HG03196 (cell line): ENCODE results near the gene ATF4.
"Not testable (repeated sequence)": the region's sequence is repeated elsewhere in the genome, so short reads cannot be mapped to it uniquely, and the experiment has no call there.

Experiments
- ATAC-seq: cut with Tn5 transposase; IDR thresholded peaks from one replicate; pipeline ENCODE4 v1.9.1; 2021; ENCODE audit not compliant: unreplicated experiment

The ATF4 gene

GRCh38 chr22:39510529-39511149, 9.7 kb upstream of the ATF4 start:
- no peak for ATAC-seq

DNA sequence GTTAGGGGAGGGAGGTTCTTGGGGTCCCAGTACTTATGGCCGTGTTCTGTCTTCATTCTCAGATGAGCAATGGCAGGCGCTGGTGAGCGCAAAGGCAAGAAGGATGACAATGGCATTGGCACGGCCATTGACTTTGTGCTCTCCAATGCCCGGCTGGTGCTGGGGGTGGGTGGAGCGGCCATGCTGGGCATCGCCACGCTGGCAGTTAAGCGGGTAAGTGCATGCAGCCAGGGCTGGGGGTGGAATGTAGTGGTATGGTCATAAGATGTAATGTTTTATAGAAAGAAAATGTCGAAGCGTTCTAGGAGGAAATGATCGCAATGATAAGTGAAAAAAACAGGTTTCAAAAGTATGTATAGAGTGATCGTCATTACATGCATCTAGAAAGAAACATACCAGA, 9.1 kb upstream of the ATF4 start:
- no peak for ATAC-seq

GRCh38 chr22:39512026-39512425, 8.3 kb upstream of the ATF4 start:
- ATAC-seq = no peak

DNA sequence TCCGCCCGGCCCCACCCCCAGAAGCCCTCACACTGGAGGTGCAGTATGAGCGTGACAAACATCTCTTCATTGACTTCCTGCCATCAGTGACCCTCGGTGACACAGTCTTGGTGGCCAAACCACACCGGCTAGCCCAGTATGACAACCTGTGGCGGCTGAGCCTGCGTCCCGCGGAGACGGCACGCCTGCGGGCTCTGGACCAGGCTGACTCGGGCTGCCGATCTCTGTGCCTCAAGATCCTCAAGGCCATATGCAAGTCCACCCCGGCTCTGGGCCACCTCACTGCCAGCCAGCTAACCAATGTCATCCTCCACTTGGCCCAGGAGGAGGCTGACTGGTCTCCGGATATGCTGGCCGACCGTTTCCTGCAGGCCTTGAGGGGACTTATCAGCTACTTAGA, 6.6 kb upstream of the ATF4 start:
- ATAC-seq = no peak

DNA sequence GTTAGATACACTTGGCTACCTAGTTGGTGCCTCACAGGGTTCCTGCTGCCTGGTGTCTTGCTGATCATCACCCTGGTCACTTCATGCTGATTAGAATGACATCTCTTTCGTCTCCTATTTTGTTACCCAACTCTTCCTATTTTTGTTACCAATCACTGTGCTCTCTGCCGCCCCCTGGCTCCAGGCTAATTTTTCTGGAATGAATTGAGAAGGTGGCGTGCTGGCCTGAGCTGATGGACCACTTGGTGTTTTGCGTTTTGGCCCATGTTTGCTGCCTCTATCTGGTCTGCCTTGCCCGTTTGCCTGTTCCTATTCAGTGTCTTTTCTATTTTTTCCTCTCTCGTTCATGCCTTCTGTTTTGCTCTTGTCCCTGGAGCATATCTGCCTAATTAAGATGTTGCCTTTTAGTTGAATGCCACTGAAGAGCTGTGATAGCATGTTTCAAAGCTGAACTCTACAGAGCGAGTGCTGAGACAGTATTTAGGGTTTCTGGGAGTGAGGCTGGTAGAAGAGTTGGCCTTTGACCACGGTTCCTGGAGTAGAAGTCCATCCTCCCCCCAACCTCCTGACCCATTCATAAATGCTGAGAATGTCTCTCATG, 5.9 kb upstream of the ATF4 start:
- ATAC-seq = no peak

DNA sequence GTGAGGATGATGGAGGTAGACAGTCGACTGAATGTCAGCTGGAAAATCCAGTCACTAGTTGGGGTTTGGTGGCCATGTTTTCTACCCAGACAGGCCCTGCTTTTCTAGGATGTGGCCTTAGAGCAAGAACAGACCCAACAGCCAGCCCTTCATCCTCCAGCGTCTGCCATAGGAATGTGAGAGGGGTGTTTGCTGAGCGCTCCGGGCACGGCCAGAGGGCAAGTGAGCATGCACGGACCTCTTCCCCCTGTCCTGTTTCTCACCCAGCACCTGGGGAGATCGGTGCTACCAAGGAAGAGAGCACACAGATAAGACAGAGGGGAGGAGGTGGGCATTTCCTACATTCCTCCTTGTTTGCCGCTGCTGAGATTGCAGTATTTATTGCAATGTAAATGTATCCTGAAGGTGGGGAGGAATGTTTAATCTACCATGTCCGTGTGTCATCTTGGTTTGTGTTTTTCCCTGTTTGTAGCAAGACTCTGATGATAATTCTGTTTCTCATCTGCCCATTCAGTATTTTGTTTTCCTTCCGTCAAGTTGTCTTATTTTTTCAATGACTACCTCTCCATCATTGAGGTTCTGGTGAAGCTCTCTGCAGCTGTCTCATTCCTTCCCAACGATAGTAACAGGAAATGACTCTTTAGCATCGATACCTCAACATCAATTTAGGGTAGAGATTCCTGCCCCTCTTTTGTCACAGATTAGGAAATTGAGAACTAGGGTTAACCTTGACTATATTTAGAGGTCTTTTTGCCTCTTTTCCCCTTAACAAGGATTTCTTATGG, 4.9 kb upstream of the ATF4 start:
- no peak for ATAC-seq

- ATAC-seq = no peak
Observed at GRCh38 chr22:39517470-39517869, 2.9 kb upstream of the ATF4 start.

- ATAC-seq = no peak
Observed at GRCh38 chr22:39518144-39518786, 2.1 kb upstream of the ATF4 start.

DNA sequence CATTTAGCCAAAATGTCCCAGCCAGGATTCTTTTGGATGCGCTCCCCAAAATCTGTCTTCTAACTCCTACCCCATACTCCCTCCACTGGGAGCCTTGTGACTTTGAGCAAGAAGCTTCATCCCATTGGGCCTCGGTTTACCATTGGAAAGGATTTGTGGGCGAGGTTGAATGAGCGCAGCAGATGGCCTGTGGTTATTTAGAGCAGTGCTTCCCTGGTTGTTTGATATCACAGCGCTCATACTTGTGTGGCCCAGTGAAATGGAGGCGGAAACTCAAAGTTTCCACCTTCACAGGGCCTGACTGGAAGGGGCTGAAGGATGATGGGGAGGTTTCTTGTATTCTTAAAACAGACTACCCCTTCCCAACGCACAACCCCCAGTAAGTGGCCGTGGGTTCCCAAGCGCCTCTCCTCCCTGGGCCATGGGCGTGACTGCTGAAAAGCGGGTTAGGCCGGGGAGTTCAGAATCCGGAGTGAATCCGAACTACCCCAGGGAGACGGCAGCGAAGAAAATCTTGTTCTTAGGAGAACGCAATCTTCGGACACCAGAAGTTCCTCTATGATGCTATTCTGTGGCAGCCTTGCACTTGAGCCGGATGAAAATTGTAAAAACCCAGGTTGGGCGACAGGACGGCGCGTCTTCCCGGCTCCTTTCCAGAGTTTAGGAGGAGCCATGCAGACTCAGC, 1.2 kb upstream of the ATF4 start:
- ATAC-seq = no peak

DNA sequence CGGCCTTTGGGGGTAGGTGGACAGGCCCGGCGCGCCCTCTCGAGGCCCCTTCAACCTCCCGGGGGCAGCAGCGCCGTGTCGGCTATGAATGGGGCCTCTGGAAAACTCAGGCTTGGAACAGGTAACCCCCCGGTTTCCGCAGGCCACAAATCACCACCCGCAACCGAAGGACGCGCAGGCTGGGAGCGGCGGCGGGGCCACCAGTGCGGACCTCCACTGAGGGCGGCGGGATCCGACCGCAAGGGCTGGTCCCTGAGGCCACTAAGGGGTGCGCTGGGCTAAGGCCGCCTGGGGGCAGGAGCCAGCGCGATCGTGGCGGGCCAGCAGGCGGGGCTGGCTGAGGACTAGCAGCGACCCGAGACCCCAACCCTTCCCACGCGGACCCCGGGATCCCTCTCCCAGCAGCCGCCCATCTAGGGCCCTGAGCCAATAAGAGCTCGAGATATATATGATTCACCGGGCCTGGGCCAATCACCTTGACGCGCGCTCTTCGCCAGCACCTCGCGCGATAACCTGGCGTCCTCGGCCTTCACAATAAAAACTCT, 609 bp upstream of the ATF4 start:
- ATAC-seq = peak; percentile 77

GRCh38 chr22:39521106-39521885, 934 bp downstream of the ATF4 start:
- ATAC-seq = not testable (repeated sequence)

GRCh38 chr22:39522091-39522490, 1.7 kb downstream of the ATF4 start:
- ATAC-seq = not testable (repeated sequence)

DNA sequence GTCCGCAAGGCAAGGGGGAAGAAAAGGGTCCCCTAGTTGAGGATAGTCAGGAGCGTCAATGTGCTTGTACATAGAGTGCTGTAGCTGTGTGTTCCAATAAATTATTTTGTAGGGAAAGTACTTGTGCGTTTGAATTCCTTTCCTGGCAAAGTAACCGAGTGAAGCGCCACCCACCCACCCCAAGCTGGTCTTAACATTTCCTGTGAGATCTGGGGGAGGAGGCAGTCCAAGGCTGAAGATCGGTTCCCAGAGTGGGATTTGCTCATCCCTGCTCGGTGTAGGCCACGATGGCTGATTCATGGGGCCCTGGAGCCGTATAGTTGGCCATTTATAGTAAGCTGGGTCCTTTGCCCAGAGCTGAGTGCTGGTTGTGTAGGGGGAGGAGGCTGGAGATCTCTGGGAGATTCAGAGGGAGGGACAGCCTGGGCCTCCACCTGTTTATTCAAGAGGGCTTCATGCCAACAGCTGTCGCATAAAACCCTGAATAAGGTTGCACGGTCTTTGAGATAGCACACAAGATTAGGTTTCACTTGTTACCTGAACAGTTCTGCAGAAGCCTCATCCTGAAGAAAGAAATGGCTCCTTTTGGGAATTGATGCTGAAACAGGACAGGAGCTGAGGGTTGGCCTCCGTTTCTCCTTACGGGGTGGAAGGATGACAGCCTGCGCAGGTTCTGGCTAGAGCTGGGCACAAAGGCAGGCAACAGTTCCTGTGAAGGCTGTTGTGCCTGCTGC, 2.4 kb downstream of the ATF4 start:
- no peak for ATAC-seq

DNA sequence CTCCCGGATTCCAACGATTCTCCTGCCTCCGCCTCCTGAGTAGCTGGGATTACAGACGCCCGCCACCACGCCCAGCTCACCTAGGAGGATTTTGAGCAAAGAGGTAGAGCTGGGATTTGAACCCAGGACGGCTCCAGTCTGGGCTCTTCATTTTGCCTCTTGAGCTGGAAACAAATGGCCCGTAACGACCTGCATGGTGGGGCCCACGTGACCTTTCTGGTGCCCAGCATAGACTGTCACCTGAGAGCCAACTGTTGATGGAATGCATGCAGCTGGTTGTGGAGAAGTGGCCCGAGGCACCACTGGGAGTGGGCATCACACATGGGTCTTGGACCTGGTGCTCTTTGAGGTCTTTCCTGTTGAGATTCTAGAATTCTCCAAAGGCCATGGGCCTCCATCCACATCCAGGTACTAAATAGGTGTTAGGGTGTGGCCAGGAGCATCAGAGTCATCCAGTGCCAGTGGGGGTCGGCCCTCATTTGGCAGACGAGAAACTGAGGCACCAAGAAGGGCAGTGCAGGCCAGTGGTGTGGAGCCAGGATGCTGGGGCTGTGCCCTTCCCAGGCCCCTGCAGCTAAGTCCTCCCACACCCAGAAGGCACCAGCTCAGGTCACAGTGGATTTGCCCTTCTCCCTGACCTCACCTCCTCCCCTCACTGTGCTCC, 3.9 kb downstream of the ATF4 start:
- ATAC-seq = no peak

DNA sequence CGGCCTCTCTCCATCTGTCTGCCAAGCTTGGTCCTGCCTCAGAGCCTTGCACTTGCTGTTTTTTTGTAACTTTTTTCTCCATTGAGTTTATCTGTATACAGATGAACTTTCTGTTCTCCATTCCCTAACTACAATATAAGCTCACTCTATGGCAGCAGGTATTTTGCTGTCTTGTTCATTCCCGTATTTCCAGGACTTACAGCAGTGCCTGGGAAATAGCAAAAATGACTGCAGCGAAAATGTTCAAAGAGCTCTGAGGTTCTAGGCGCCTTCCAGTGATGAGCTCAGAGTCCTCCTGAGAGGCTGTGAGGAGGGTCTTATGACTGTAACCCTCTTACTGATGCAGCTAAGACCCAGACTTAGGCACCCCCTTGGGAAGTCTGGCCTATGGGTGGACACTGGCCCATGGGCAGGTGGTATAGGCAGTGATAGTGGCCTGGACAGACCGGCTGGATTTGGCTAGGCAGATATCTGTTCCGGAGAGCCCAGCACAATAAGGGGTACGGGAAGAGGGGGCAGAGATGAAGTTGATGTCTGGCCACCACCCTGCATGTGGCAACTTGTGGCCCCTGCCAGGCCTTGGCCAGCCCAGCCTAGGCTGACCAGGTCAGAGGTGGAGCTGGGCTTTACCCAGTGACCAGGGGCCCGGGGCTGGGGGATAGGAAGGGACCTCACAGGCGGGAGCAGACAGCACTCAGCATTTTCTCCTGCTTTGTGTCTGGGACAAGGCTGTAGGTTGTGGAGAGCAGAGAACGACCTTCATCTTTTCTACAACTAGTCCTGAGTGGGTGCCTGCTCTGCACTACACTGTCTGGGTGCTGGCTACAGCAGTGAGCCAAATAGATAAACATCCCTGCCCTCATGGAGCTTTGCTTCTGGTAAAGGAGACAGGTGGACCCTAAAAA, 4.6 kb downstream of the ATF4 start:
- ATAC-seq = no peak

GRCh38 chr22:39525658-39525975, 5.3 kb downstream of the ATF4 start:
- no peak for ATAC-seq

GRCh38 chr22:39526736-39527171, 6.4 kb downstream of the ATF4 start:
- ATAC-seq = no peak

GRCh38 chr22:39527481-39527961, 7.2 kb downstream of the ATF4 start:
- ATAC-seq = no peak
